ENCODE measurements around the gene MYH14. TPM values are rescaled to one million over a fixed set of nuclear protein-coding genes. Genes with fewer than 3 reads are reported as not detected.

The MYH14 gene
- polyA plus RNA-seq, 4 donors: 202 to 392 (median 242) TPM

DNA sequence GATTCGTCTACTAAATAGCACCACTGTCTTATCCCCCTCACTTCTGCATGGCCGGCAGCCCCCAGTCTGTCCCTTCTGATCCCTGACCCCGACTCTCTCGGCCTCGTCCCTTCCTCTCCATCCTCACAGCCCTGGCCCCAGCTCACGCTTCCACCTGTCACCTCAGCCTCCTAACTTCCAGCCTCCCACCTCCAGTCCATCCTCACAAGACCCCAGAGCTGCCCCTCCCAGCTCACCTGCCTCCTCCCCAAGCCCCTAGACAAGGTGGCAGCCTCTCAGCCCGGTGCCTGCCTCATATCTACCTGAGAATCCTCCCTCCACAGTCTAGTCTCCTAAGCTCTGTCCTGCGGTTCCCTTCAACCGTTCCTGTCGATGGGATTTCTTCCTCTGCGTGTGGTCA, 115.7 kb downstream of the MYH14 start:
- Histone ChIP-seq H3K36me3 (ENCODE audit: control insufficient read depth in 3 of 3, insufficient read depth in 2 of 3, low read depth in 1 of 3, low read length in 3 of 3) (no peaks in the 10 kb centered on the region), H3K9me3 (ENCODE audit: control insufficient read depth in 2 of 2, insufficient read depth in 1 of 2, low read depth in 1 of 2, low read length in 1 of 2) (no peaks in the 10 kb centered on the region), H3K4me3 (ENCODE audit: low read depth in 1 of 3, low read length in 3 of 3) (no peak overlapping the region), H3K27me3 (ENCODE audit: control insufficient read depth in 3 of 3, insufficient read depth in 3 of 3, low read length in 3 of 3) (peaks cover 0 to 18% (median 16%) of the 10 kb centered on the region in 3 donors), H3K4me1 (ENCODE audit: control insufficient read depth in 3 of 3, insufficient read depth in 2 of 3, low read depth in 1 of 3, low read length in 2 of 3) (no peaks in the 10 kb centered on the region), H3K27ac (ENCODE audit: low read depth in 1 of 3, low read length in 2 of 3) (no peak overlapping the region)
- no peak for DNase-seq
- WGBS, 3 donors: 82 to 84% (median 82%) methylated on average over 11 of the region's 11 CpGs
- no peak for FAIRE-seq

- 89 to 91% (median 90%) methylated on average over 12 of the region's 12 CpGs for WGBS, 3 donors
- Histone ChIP-seq H3K4me1 (ENCODE audit: control insufficient read depth in 3 of 3, insufficient read depth in 2 of 3, low read depth in 1 of 3, low read length in 2 of 3) (peaks cover 0 to 1% (median 0%) of the 10 kb centered on the region in 3 donors), H3K27me3 (ENCODE audit: control insufficient read depth in 3 of 3, insufficient read depth in 3 of 3, low read length in 3 of 3) (peaks cover 0 to 10% (median 9%) of the 10 kb centered on the region in 3 donors), H3K9me3 (ENCODE audit: control insufficient read depth in 2 of 2, insufficient read depth in 1 of 2, low read depth in 1 of 2, low read length in 1 of 2) (no peaks in the 10 kb centered on the region), H3K4me3 (ENCODE audit: low read depth in 1 of 3, low read length in 3 of 3) (no peak overlapping the region), H3K36me3 (ENCODE audit: control insufficient read depth in 3 of 3, insufficient read depth in 2 of 3, low read depth in 1 of 3, low read length in 3 of 3) (no peaks in the 10 kb centered on the region), H3K27ac (ENCODE audit: low read depth in 1 of 3, low read length in 2 of 3) (no peak overlapping the region)
- FAIRE-seq (no peak), DNase-seq (no peak)
Observed at GRCh38 chr19:50320051-50320450, 116.6 kb downstream of the MYH14 start.

DNA sequence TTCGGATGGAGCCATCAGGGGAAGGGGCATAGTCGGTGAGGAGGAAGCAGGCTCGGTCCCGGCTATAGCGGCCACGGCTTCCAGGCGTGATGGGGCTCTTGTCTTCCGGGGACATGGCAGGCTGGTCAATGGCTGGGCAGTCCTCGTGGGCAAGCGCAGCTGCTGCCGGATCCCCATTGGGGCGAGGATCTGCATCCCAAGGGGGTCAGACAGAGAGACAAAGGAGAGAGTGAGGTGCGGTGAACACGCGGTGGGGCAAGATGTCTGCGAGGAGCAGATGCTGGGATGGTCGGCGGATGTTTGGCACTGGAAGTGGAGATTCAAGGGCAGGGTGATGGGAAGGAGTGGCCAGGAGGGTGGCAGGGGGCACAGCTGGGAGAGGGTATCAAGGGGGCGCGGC, 117.2 kb downstream of the MYH14 start:
- Histone ChIP-seq H3K27ac (ENCODE audit: low read depth in 1 of 3, low read length in 2 of 3) (no peak overlapping the region), H3K9me3 (ENCODE audit: control insufficient read depth in 2 of 2, insufficient read depth in 1 of 2, low read depth in 1 of 2, low read length in 1 of 2) (no peaks in the 10 kb centered on the region), H3K36me3 (ENCODE audit: control insufficient read depth in 3 of 3, insufficient read depth in 2 of 3, low read depth in 1 of 3, low read length in 3 of 3) (no peaks in the 10 kb centered on the region), H3K27me3 (ENCODE audit: control insufficient read depth in 3 of 3, insufficient read depth in 3 of 3, low read length in 3 of 3) (peaks cover 0 to 8% (median 6%) of the 10 kb centered on the region in 3 donors), H3K4me3 (ENCODE audit: low read depth in 1 of 3, low read length in 3 of 3) (no peak overlapping the region), H3K4me1 (ENCODE audit: control insufficient read depth in 3 of 3, insufficient read depth in 2 of 3, low read depth in 1 of 3, low read length in 2 of 3) (peaks cover 0 to 5% (median 0%) of the 10 kb centered on the region in 3 donors)
- FAIRE-seq (no peak), DNase-seq (no peak)
- WGBS, 3 donors: 85 to 92% (median 89%) methylated on average over 17 to 20 of the region's 20 CpGs

GRCh38 chr19:50321831-50322230, 118.4 kb downstream of the MYH14 start:
- H3K36me3 ChIP-seq (ENCODE audit: control insufficient read depth in 3 of 3, insufficient read depth in 2 of 3, low read depth in 1 of 3, low read length in 3 of 3): no peaks in the 10 kb centered on the region
- H3K4me1 ChIP-seq (ENCODE audit: control insufficient read depth in 3 of 3, insufficient read depth in 2 of 3, low read depth in 1 of 3, low read length in 2 of 3): peaks cover 0 to 11% (median 3%) of the 10 kb centered on the region in 3 donors
- whole genome bisulfite sequencing, 3 donors: 82 to 89% (median 88%) methylated on average over 3 to 4 of the region's 4 CpGs
- H3K27me3 ChIP-seq (ENCODE audit: control insufficient read depth in 3 of 3, insufficient read depth in 3 of 3, low read length in 3 of 3): peaks cover 0 to 12% (median 5%) of the 10 kb centered on the region in 3 donors
- H3K4me3 ChIP-seq (ENCODE audit: low read depth in 1 of 3, low read length in 3 of 3): no peak overlapping the region
- no peaks in the 10 kb centered on the region for H3K9me3 ChIP-seq (ENCODE audit: control insufficient read depth in 2 of 2, insufficient read depth in 1 of 2, low read depth in 1 of 2, low read length in 1 of 2)
- DNase-seq (no peak), FAIRE-seq (no peak)
- H3K27ac ChIP-seq (ENCODE audit: low read depth in 1 of 3, low read length in 2 of 3): no peak overlapping the region

DNA sequence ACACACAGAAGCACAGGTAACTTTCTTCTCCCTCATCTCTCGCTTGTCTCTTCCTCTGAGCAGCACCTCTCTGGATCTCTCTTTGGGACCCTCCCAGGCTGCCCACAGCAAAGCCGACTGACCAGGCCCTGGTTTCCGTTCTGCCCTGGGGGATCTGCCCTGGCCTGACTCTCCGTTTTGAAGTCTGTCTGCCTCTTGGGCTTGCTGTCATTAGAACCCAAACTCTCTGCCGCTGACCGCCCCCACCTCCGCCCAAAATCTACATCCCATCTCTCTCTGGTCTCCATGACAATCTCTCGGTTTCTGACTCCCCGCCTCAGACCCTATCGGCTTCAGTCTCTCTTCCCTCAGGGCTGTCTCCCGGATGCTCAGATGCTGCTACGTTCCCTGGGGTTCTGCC, 118.8 kb downstream of the MYH14 start:
- no peaks in the 10 kb centered on the region for H3K36me3 ChIP-seq (ENCODE audit: control insufficient read depth in 3 of 3, insufficient read depth in 2 of 3, low read depth in 1 of 3, low read length in 3 of 3)
- WGBS, 3 donors: 76 to 90% (median 85%) methylated on average over 12 of the region's 12 CpGs
- H3K27ac ChIP-seq (ENCODE audit: low read depth in 1 of 3, low read length in 2 of 3): no peak overlapping the region
- FAIRE-seq (no peak), DNase-seq (no peak)
- H3K27me3 ChIP-seq (ENCODE audit: control insufficient read depth in 3 of 3, insufficient read depth in 3 of 3, low read length in 3 of 3): peaks cover 0 to 16% (median 8%) of the 10 kb centered on the region in 3 donors
- H3K4me1 ChIP-seq (ENCODE audit: control insufficient read depth in 3 of 3, insufficient read depth in 2 of 3, low read depth in 1 of 3, low read length in 2 of 3): peaks cover 0 to 11% (median 3%) of the 10 kb centered on the region in 3 donors
- no peaks in the 10 kb centered on the region for H3K9me3 ChIP-seq (ENCODE audit: control insufficient read depth in 2 of 2, insufficient read depth in 1 of 2, low read depth in 1 of 2, low read length in 1 of 2)
- no peak overlapping the region for H3K4me3 ChIP-seq (ENCODE audit: low read depth in 1 of 3, low read length in 3 of 3)

- Histone ChIP-seq H3K4me1 (ENCODE audit: control insufficient read depth in 3 of 3, insufficient read depth in 2 of 3, low read depth in 1 of 3, low read length in 2 of 3) (peaks cover 0 to 11% (median 3%) of the 10 kb centered on the region in 3 donors), H3K4me3 (ENCODE audit: low read depth in 1 of 3, low read length in 3 of 3) (no peak overlapping the region), H3K27me3 (ENCODE audit: control insufficient read depth in 3 of 3, insufficient read depth in 3 of 3, low read length in 3 of 3) (peaks cover 0 to 25% (median 14%) of the 10 kb centered on the region in 3 donors), H3K27ac (ENCODE audit: low read depth in 1 of 3, low read length in 2 of 3) (no peak overlapping the region), H3K36me3 (ENCODE audit: control insufficient read depth in 3 of 3, insufficient read depth in 2 of 3, low read depth in 1 of 3, low read length in 3 of 3) (no peaks in the 10 kb centered on the region), H3K9me3 (ENCODE audit: control insufficient read depth in 2 of 2, insufficient read depth in 1 of 2, low read depth in 1 of 2, low read length in 1 of 2) (no peaks in the 10 kb centered on the region)
- FAIRE-seq: no peak
- WGBS, 3 donors: 93 to 94% (median 93%) methylated on average over 47 to 55 of the region's 55 CpGs
- DNase-seq: no peak
Observed at GRCh38 chr19:50322931-50323781, 119.7 kb downstream of the MYH14 start.

DNA sequence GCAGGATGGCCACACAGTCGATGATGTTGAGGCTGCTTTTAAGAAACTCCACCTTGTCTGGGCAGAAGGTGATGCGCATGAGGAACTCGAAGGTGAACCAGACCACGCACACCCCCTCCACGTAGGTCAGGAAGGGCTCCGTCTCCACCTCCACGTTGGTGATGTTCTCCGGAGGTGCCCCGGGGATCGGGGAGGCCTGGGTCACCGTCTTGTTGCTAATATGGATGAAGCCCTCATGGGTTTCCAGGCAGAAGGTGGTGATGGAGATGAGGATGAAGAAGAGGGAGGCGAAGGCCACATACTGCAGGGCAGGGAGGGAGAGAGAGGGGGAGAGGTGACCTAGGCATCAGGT, 120.3 kb downstream of the MYH14 start:
- Histone ChIP-seq H3K36me3 (ENCODE audit: control insufficient read depth in 3 of 3, insufficient read depth in 2 of 3, low read depth in 1 of 3, low read length in 3 of 3) (no peaks in the 10 kb centered on the region), H3K9me3 (ENCODE audit: control insufficient read depth in 2 of 2, insufficient read depth in 1 of 2, low read depth in 1 of 2, low read length in 1 of 2) (no peaks in the 10 kb centered on the region), H3K27ac (ENCODE audit: low read depth in 1 of 3, low read length in 2 of 3) (no peak overlapping the region), H3K27me3 (ENCODE audit: control insufficient read depth in 3 of 3, insufficient read depth in 3 of 3, low read length in 3 of 3) (peaks cover 0 to 28% (median 11%) of the 10 kb centered on the region in 3 donors), H3K4me1 (ENCODE audit: control insufficient read depth in 3 of 3, insufficient read depth in 2 of 3, low read depth in 1 of 3, low read length in 2 of 3) (peaks cover 0 to 11% (median 3%) of the 10 kb centered on the region in 3 donors), H3K4me3 (ENCODE audit: low read depth in 1 of 3, low read length in 3 of 3) (no peak overlapping the region)
- WGBS, 3 donors: 90 to 94% (median 91%) methylated on average over 12 of the region's 12 CpGs
- no peak for DNase-seq
- no peak for FAIRE-seq

GRCh38 chr19:50324331-50324730, 120.9 kb downstream of the MYH14 start:
- FAIRE-seq: no peak
- no peaks in the 10 kb centered on the region for H3K9me3 ChIP-seq (ENCODE audit: control insufficient read depth in 2 of 2, insufficient read depth in 1 of 2, low read depth in 1 of 2, low read length in 1 of 2)
- DNase-seq: no peak
- no peak overlapping the region for H3K27ac ChIP-seq (ENCODE audit: low read depth in 1 of 3, low read length in 2 of 3)
- 75 to 90% (median 85%) methylated on average over 11 of the region's 11 CpGs for WGBS, 3 donors
- peaks cover 0 to 30% (median 11%) of the 10 kb centered on the region in 3 donors for H3K27me3 ChIP-seq (ENCODE audit: control insufficient read depth in 3 of 3, insufficient read depth in 3 of 3, low read length in 3 of 3)
- H3K4me3 ChIP-seq (ENCODE audit: low read depth in 1 of 3, low read length in 3 of 3): no peak overlapping the region
- H3K4me1 ChIP-seq (ENCODE audit: control insufficient read depth in 3 of 3, insufficient read depth in 2 of 3, low read depth in 1 of 3, low read length in 2 of 3): peaks cover 0 to 13% (median 3%) of the 10 kb centered on the region in 3 donors
- H3K36me3 ChIP-seq (ENCODE audit: control insufficient read depth in 3 of 3, insufficient read depth in 2 of 3, low read depth in 1 of 3, low read length in 3 of 3): no peaks in the 10 kb centered on the region
